ENCODE measurements around the gene PRKCQ.
"Not testable (repeated sequence)": the region's sequence is repeated elsewhere in the genome, so short reads cannot be mapped to it uniquely, and the experiment has no call there.

PRKCQ gene

GRCh38 chr10:6593241-6593671 is 13.2 kb upstream of the PRKCQ start:
- DNase-seq, result no peak

- DNase-seq, result no peak
These were observed 12.0 kb upstream of the PRKCQ start for GRCh38 chr10:6592080-6592479.

GRCh38 chr10:6591668-6592067 is 11.6 kb upstream of the PRKCQ start:
- no peak for DNase-seq

GRCh38 chr10:6590100-6590499 is 10.0 kb upstream of the PRKCQ start:
- no peak for DNase-seq

- DNase-seq, result no peak
These were observed 9.4 kb upstream of the PRKCQ start for GRCh38 chr10:6589287-6590094.

- DNase-seq, result no peak
These were observed 8.8 kb upstream of the PRKCQ start for GRCh38 chr10:6588845-6589244.

GRCh38 chr10:6588082-6588481 is 8.0 kb upstream of the PRKCQ start:
- no peak for DNase-seq

- no peak for DNase-seq
These were observed 6.4 kb upstream of the PRKCQ start for GRCh38 chr10:6586501-6586900.

GRCh38 chr10:6583447-6583846 is 3.4 kb upstream of the PRKCQ start:
- DNase-seq, result peak; percentile 81 to 89

GRCh38 chr10:6582913-6583312 is 2.8 kb upstream of the PRKCQ start:
- DNase-seq, result not testable (repeated sequence)

- DNase-seq, result no peak
These were observed 2.2 kb upstream of the PRKCQ start for GRCh38 chr10:6582298-6582697.

GRCh38 chr10:6581778-6582228 is 1.7 kb upstream of the PRKCQ start:
- DNase-seq, result no peak

GRCh38 chr10:6581223-6581622 is 1.1 kb upstream of the PRKCQ start:
- not testable (repeated sequence) for DNase-seq

- DNase-seq, result peak; percentile 82 to 85
These were observed 378 bp upstream of the PRKCQ start for GRCh38 chr10:6580279-6581029.

- no peak for DNase-seq
These were observed 733 bp downstream of the PRKCQ start for GRCh38 chr10:6579183-6579903.

- DNase-seq, result peak in 1 of 2 donors; percentile 41
These were observed 1.3 kb downstream of the PRKCQ start for GRCh38 chr10:6578795-6579182.

GRCh38 chr10:6578251-6578771 is 1.8 kb downstream of the PRKCQ start:
- peak; percentile 33 to 35 for DNase-seq

GRCh38 chr10:6576326-6576725 is 3.8 kb downstream of the PRKCQ start:
- DNase-seq, result no peak

GRCh38 chr10:6574664-6575176 is 5.4 kb downstream of the PRKCQ start:
- DNase-seq, result no peak

- no peak for DNase-seq
These were observed 9.2 kb downstream of the PRKCQ start for GRCh38 chr10:6570893-6571292.

GRCh38 chr10:6569259-6569658 is 10.8 kb downstream of the PRKCQ start:
- no peak for DNase-seq

- DNase-seq, result no peak
These were observed 12.2 kb downstream of the PRKCQ start for GRCh38 chr10:6567884-6568283.

GRCh38 chr10:6567203-6567703 is 12.8 kb downstream of the PRKCQ start:
- no peak for DNase-seq

Measured in activated CD4-positive, alpha-beta T cell treated with anti-CD3 and anti-CD28 coated beads for 4 hours (primary cell).